HG02571 (cell line): ENCODE data around the gene C2orf15.
"Not testable (repeated sequence)": the region's sequence is repeated elsewhere in the genome, so short reads cannot be mapped to it uniquely, and the experiment has no call there.

Source experiments
- ATAC-seq: cut with Tn5 transposase; IDR thresholded peaks from one replicate; pipeline ENCODE4 v1.9.1; 2021; ENCODE audit warnings: mild to moderate bottlenecking, moderate library complexity; ENCODE audit not compliant: unreplicated experiment

C2orf15 gene

DNA sequence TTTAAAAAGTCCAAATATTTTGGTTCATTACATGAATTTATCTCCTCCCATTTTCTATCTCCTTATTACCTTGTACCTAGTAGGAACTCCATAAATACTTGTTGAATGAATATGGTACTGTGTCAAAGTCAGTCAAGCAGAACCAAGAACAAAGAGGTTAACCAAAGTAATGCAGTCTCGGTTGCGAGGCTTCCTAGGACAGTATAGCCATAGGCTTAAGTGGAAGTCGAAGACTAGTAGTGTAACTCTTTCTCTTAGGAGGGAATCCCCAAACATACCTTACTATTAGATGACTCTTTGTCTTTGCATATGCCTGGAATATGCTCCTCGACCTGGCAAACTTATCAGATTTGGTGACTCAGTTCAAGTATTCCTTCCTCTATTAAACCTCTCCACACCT lies 18.1 kb downstream of the C2orf15 start:
- no peak for ATAC-seq

DNA sequence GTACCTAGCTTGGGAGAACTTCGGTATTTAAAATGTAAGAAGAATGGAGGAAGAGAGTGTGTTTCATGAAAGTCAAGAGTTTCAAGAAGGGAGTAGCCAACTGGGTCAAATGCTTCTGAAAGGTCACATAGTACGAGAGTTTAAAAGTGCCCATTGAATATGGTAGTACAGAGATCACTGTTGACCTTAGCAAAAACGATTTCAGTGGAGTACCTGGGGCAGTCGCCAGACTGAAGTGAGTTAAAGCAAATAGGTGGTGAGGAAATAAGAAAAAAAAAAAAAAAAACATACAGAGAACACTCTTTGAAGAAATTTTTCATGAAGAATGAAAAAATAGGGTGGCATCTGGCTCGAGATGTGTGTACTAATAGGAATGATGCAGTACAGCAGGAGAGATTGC lies 24.7 kb downstream of the C2orf15 start:
- ATAC-seq, result no peak

DNA sequence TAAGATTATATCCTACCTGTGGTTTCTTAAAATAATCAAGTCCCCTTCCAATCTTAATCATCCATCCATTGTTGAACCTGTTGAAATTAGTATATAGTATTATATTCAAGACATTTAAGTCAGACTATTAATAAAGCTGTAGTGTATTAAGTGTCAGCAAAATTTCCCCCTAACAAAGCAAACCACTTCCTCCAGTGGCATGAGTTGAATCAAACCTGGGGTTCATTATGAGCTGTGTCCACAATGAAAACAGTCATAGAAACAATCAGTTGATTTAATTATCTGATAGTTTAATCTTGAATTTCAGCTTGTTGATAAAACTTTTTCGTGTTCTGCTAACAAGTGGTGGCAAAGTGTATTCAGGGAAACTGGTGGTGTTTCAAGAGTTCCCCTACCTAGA lies 28.0 kb downstream of the C2orf15 start:
- no peak for ATAC-seq

DNA sequence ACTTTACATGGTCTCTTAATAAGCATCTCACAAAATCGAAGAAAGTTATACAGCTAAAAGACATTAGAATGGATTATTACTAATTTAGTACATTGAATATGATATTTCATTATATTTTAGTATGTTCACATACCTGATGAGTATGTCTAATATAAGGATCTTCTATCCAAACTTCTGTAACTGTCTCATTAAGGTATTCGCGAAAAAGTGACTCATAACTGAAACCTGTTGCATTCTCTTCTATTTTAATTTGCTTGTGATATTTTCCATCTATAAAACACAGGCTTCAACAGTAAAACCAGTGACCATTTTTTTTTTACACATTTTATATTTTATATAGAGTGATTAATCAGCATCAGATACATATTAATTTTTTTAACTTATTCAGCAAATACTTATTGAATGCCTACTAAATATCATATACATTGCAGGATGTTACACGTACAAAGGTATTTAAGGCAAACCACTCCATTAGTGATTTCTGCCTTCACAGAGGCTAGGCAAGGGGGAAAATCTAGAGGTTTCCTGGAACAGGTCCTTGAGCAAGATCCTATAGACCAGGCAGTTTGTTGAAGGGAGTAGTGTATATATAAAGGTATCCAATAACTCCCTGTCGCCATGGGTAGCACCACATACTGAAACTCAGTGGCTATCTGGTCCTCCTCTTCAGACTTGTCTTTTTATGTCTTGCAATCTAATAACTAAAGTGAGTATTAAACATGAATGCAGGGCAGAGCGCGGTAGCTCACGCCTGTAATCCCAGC lies 30.1 kb downstream of the C2orf15 start:
- ATAC-seq, result no peak

DNA sequence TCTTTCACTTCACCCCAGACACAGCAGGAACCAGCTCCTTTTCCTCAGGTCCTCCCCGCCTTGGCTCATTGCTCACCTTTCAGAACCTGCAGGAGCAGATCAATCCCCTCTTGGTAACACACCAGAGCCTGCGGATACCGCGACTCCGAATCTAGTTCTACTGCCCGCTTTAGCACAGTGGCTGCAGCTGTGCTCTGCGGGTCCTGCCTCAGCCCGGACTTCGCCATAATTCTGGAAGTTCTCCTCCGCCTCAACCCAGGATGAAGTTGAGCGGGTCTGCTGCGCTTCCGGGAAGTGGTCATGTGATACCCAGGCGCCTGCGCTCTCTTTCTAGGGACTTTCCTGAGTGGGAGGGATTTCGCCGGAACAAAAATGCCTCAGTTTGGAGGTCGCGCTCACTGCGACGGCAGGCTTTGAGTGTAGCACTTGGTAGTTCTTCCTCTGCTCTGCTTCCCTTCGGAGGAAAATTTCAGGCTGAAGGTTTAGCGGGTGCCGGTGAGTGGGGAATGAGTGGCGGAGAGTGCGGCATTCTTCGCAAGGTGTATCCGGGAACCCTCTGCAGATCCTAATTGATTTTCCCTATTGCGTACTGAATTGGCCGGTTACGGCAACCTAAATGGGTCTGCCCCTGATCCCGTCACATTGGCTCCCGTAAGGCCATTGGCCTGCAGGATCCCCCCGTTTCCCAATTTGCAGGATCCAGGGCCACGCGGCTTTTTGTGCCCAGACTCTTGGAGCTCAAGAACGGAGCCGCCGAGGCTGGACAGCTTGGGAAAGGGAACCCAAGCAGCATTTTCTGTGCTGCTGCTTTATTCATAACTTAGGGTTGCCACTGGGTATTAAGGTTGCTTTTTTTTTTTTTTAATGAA lies 39.5 kb downstream of the C2orf15 start, which contains the start of the genes MITD1 and MRPL30:
TSS of gene MITD1 (minus strand) at position 304 of the 869 bp plus-strand sequence. CDS start at position 227, 77 bp downstream.
TSS of gene MRPL30 (plus strand) at position 430 of the 869 bp plus-strand sequence. CDS start 5,020 bp downstream, outside the sequence.
- peak; percentile 96 for ATAC-seq

DNA sequence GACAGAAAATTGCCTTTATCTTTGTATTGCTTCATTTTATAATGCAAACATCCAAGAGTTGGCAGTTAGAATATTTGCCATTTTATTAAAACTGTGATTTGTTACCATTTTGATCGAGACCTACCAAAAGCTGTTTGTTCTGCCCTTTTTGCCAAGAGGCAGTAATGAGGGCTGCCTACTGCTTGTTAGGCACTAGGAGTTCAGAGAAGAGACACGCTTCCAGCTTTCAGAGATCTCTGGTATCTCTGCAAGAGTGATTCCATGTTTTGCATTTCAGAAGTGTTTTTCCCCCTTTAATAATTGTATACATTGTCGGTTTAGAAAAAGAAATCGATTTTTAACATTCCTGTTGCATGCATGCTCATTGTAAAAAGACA lies 40.1 kb downstream of the C2orf15 start:
- ATAC-seq, result no peak

DNA sequence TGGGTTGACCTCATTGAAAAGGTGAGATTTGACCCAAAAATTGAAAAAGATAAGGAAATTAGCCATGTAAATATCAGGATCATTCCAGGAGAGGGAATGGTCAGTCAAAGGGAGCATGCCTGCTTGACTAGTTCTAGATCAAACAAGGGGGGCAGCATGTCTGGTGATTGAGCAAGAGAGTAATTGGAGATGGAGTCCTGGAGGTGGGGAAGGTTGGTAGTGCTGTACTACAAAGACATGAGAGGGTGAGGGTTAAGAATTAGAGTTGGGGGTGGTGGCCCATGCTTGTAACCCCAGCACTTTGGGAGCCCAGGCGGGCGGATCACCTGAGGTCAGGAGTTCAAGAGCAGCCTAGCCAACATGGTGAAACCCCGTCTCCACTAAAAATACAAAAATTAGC lies 41.5 kb downstream of the C2orf15 start:
- ATAC-seq, result no peak

DNA sequence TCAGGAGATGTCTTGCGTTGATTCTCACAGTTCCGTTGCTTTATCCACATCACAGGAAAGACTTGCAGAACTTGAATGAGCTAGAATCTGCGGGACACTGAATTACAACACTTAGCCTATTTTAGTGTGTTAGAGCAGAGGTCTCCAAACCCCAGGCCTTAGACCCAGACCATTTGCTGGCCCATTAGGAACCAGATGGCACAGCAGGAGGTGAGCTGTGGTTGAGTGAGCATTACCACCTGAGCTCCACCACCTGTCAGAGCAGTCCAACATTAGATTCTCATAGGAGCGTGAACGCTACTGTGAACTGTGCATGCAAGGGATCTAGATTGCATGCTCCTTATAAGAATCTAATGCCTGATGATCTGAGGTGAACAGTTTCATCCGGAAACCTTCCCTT lies 43.3 kb downstream of the C2orf15 start:
- ATAC-seq, result no peak

DNA sequence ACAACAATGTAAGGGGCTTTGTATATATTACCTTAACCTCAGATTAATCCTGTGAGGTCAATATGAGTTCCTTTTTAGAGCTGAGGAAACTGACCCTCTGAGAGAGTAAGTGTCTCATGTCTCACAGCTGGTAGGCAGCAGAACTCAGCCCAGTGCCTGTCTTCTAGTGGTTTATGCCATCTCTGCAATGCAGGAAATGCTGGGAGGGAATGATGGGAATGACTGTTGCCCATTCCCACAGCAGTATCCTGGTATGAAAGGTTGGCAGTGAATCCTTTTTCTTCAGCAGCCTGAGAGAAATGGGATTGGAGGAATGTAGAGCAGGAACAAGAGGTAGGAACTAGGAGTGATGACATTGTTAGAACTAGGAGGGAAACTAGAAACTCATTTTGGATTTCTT lies 45.5 kb downstream of the C2orf15 start:
- ATAC-seq, result no peak

DNA sequence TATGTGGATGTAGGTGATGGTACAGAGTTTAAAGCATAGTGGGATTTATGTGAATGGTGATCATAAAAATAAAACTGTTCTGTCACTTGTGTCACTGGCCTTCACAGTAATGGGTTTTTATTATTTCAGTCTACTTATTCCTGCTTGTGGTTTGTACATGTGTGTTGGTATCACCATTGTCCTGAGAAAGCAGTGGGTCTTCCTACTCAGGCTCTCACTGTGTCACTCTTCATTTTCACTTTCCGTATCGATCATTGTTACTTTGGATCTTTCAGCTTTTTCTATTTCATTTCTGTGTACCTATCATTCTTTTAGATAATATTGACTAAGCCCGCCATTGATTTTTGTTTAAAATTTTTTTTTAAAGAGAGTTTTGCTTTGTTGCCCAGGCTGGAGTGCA lies 46.9 kb downstream of the C2orf15 start:
- no peak for ATAC-seq

DNA sequence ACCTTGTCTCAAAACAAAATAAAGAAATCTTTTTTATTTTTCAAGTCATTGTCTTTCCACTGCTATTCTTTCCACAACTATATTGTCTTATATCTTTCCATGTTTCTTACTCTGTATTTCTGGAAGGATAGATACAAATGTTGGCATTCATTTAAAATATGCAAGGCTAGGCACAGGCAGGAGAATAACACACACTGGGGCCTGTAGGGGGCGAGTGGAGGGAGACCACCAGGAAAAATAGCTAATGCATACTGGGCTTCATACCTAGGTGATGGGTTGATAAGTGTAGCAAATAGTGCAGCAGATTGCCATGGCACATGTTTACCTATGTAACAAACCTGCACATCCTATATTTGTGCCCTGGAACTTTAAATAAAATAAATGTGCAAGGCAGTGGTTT lies 49.0 kb downstream of the C2orf15 start:
- no peak for ATAC-seq

DNA sequence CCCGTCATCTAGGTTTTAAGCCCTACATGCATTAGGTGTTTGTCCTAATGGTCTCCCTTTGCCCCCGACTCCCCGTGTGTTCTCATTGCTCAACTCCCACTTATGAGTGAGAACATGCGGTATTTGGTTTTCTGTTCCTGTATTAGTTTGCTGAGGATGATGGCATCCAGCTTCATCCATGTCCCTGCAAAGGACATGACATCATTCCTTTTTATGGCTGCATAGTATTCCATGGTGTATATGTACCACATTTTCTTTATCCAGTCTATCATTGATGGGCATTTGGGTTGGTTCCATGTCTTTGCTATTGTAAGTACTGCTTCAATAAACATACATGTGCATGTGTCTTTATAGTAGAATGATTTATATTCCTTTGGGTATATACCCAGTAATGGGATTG lies 50.9 kb downstream of the C2orf15 start:
- not testable (repeated sequence) for ATAC-seq

DNA sequence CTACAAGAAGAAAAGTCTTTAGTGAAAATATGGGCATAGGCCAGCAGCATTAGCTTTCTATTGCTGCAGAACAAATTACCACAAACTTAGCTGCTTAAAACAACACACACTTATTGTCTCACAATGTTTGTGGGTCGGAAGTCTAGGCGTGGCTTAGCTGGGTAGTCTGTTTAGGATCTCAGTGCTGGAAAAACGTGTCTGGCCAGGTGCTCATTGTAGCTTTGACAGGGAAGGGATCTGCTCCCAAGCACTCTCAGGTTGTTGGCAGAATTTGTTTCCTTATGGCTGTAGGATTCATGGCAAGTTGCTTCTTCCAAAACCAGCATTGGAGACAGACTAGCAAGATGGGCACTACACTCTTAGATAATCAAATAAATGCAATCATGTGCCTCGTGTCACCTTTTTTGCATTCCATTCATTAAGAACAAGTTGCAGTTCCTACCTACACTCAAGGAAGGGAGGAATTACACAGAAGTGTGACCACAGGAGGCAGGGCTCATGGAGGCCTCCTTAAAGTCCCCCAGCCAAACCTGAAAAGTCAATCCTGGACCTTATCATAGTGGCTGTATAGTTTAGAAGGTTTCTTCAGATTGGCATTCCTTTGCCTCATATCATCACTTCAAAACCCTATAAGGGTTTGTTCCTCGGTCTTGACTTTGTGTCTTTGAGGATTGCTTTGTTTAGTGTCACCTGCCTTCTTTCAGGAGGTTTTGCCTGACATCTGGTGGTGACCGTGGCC lies 56.8 kb downstream of the C2orf15 start:
- ATAC-seq, result no peak

DNA sequence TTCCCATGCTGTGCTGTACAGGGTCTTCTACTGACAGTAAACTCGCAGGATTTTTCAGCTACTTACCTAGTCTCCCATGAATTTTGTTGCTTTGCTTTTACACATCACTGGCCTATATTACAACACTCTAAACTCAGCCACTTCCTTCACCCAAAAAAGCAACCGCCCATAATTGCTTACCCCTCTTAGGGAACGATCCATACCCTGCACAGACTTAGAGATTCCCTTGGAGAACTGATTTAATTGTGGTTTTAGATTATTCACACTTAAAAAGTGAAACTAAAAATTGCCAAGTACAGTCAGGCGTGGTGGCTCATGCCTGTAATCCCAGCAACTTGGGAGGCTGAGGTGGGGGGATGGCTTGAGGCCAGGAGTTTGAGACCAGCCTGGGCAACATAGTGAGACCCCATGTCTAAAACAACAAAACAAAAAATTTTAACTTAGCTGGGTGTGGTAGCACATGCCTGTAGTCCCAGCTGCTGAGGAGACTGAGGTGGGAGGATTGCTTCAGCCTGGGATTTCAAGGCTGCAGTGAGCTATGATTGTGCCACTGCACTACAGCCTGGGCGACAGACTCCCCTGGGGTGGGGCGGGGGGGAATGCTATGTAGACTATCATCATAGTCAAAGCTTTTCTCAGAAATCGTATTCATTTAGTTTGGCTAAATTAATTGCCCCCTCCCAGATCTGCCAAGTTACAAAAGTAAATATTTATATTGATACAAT lies 58.7 kb downstream of the C2orf15 start:
- no peak for ATAC-seq
